GM23338 (cell line): ENCODE data around the gene CASK. TPM values are rescaled to one million over a fixed set of nuclear protein-coding genes. Genes with fewer than 3 reads are reported as not detected.

Source experiments
- ATAC-seq: fragments of 200-7000 bp; cut with Tn5 transposase; 3 replicates; pipeline ENCODE4 v1.9.1; 2020
- DNase-seq: peaks from one replicate; pipeline ENCODE4 v3.0.0-alpha.2; 2015; ENCODE audit warnings: low spot score
- H2AFZ ChIP-seq: fragments of 200-600 bp; sonication (generic); 2 replicates; pipeline ENCODE4 v1.8.0; 2016; ENCODE audit warnings: antibody characterized with exemption, mild to moderate bottlenecking, moderate library complexity
- H3F3A ChIP-seq: fragments of 200-600 bp; sonication (generic); replicated peaks from 2 replicates; pipeline ENCODE4 v1.8.0; 2017; ENCODE audit warnings: antibody characterized with exemption, mixed run types, low read depth
- H3K27ac ChIP-seq: fragments of 200-600 bp; sonication (generic); 2 replicates; pipeline ENCODE4 v1.6.1; 2016; ENCODE audit warnings: low read depth
- H3K27me3 ChIP-seq: fragments of 200-600 bp; sonication (generic); 2 replicates; pipeline ENCODE4 v1.8.0; 2016; ENCODE audit warnings: mild to moderate bottlenecking, mixed run types, moderate library complexity; ENCODE audit not compliant: insufficient read depth
- H3K36me3 ChIP-seq: fragments of 200-600 bp; sonication (generic); 2 replicates; pipeline ENCODE4 v1.8.0; 2016; ENCODE audit warnings: mild to moderate bottlenecking; ENCODE audit not compliant: insufficient read depth
- H3K4me1 ChIP-seq: fragments of 200-600 bp; sonication (generic); 2 replicates; pipeline ENCODE4 v1.8.0; 2016; ENCODE audit warnings: mild to moderate bottlenecking, moderate library complexity; ENCODE audit not compliant: insufficient read depth
- H3K4me2 ChIP-seq: fragments of 200-600 bp; sonication (generic); 2 replicates; pipeline ENCODE4 v1.7.1; 2017; ENCODE audit warnings: mixed run types
- H3K4me3 ChIP-seq: fragments of 200-600 bp; sonication (generic); 2 replicates; pipeline ENCODE4 v1.6.1; 2016; ENCODE audit warnings: mixed run types
- H3K79me2 ChIP-seq: fragments of 200-600 bp; sonication (generic); replicated peaks from 2 replicates; pipeline ENCODE4 v1.8.0; 2017; ENCODE audit warnings: mild to moderate bottlenecking; ENCODE audit not compliant: insufficient read depth
- H3K9me2 ChIP-seq: fragments of 200-600 bp; sonication (generic); 2 replicates; pipeline ENCODE4 v1.8.0; 2017; ENCODE audit not compliant: insufficient read depth
- H4K20me1 ChIP-seq: fragments of 200-600 bp; sonication (generic); replicated peaks from 2 replicates; pipeline ENCODE4 v1.8.0; 2017; ENCODE audit warnings: mild to moderate bottlenecking; ENCODE audit not compliant: insufficient read depth
- H3K27ac Mint-ChIP-seq: 2 replicates; pipeline ENCODE4 v1.8.0; 2020; ENCODE audit warnings: inconsistent platforms, mild to moderate bottlenecking, moderate library complexity, mixed read lengths
- H3K27me3 Mint-ChIP-seq: 3 replicates; pipeline ENCODE4 v1.8.0; 2022; ENCODE audit warnings: low read depth, mild to moderate bottlenecking, moderate library complexity, mixed read lengths, inconsistent platforms; ENCODE audit not compliant: insufficient read depth, poor library complexity
- H3K36me3 Mint-ChIP-seq: 3 replicates; pipeline ENCODE4 v1.8.0; 2021; ENCODE audit warnings: low read depth, mild to moderate bottlenecking, inconsistent platforms, moderate library complexity, mixed read lengths
- H3K4me1 Mint-ChIP-seq: 3 replicates; pipeline ENCODE4 v1.8.0; 2020; ENCODE audit warnings: mild to moderate bottlenecking, inconsistent platforms, mixed read lengths
- H3K4me3 Mint-ChIP-seq: 3 replicates; pipeline ENCODE4 v1.8.0; 2021; ENCODE audit warnings: moderate library complexity, mild to moderate bottlenecking, inconsistent platforms, mixed read lengths
- H3K9me3 Mint-ChIP-seq: 3 replicates; pipeline ENCODE4 v1.8.0; 2020; ENCODE audit warnings: moderate library complexity, mild to moderate bottlenecking, inconsistent platforms, mixed read lengths
- CREB1 ChIP-seq: fragments of 250-450 bp; sonication (Bioruptor Pico); IDR thresholded peaks from 2 replicates; pipeline ENCODE4 v1.5.0; 2020; ENCODE audit warnings: low read depth, mild to moderate bottlenecking, moderate library complexity
- EZH2 ChIP-seq: fragments of 200-600 bp; sonication (generic); IDR thresholded peaks from one replicate; pipeline ENCODE4 v1.8.0; 2017; ENCODE audit warnings: antibody characterized with exemption, mild to moderate bottlenecking, low read depth; ENCODE audit not compliant: unreplicated experiment
- EZH2phosphoT487 ChIP-seq: fragments of 200-600 bp; sonication (generic); IDR thresholded peaks from one replicate; pipeline ENCODE4 v1.8.1; 2018; ENCODE audit warnings: antibody characterized with exemption; ENCODE audit not compliant: unreplicated experiment
- JUNB ChIP-seq: IDR thresholded peaks from one replicate; pipeline ENCODE4 v1.6.1; 2016; ENCODE audit warnings: antibody characterized with exemption; ENCODE audit not compliant: unreplicated experiment
- NANOG ChIP-seq: IDR thresholded peaks from 2 replicates; pipeline ENCODE4 v1.6.1; 2016; ENCODE audit warnings: antibody characterized with exemption, borderline replicate concordance
- POLR2AphosphoS5 ChIP-seq: IDR thresholded peaks from 2 replicates; pipeline ENCODE4 v1.6.1; 2016; ENCODE audit warnings: antibody characterized with exemption, low read depth
- STAT1 ChIP-seq: IDR thresholded peaks from one replicate; pipeline ENCODE4 v1.6.1; 2016; ENCODE audit warnings: antibody characterized with exemption; ENCODE audit not compliant: unreplicated experiment
- ZNF114 ChIP-seq: fragments of 250-450 bp; sonication (Bioruptor Pico); IDR thresholded peaks from 2 replicates; pipeline ENCODE4 v1.5.0; 2020; ENCODE audit warnings: mild to moderate bottlenecking, moderate library complexity
- ZNF331 ChIP-seq: fragments of 250-450 bp; sonication (Bioruptor Pico); IDR thresholded peaks from 2 replicates; pipeline ENCODE4 v1.5.0; 2020; ENCODE audit warnings: low read depth, mild to moderate bottlenecking, moderate library complexity
- polyA plus RNA-seq: library from polyadenylated mRNA; unstranded; fragments of >200 nt; fragmentation: Nextera tagmentation; extraction: Ambion mirVana; gene quantifications from 2 replicates; pipeline ENCODE4 v1.2.1, GENCODE V29; 2016
- total RNA-seq: library from RNA; depleted of rRNA; stranded (reverse); fragments of >200 nt; shearing (Covaris generic); gene quantifications from 2 replicates; pipeline ENCODE4 v1.2.3, GENCODE V29; 2014
- TF ChIP-seq, protein P1 (sequence below), 2 experiments: fragments of 200-600 bp in 1 of 2; sonication (generic) in 1 of 2; conservative IDR thresholded peaks; 2 replicates each; pipeline versions ENCODE4 v1.5.1 to v1.6.1; 2016 to 2017; ENCODE audit warnings: antibody characterized with exemption in 2 of 2, low read depth in 2 of 2, mild to moderate bottlenecking in 2 of 2, moderate library complexity in 1 of 2
- TF ChIP-seq, protein P2 (sequence below): IDR thresholded peaks from one replicate; pipeline ENCODE4 v1.6.1; 2018; ENCODE audit warnings: antibody characterized with exemption; ENCODE audit not compliant: unreplicated experiment
- TF ChIP-seq, protein P3 (sequence below): IDR thresholded peaks from 2 replicates; pipeline ENCODE4 v1.6.1; 2016; ENCODE audit warnings: antibody characterized with exemption

Gene CASK
- total and polyA plus RNA-seq, 2 experiments from 2014 or later, result 15.3 to 44.4 TPM

DNA sequence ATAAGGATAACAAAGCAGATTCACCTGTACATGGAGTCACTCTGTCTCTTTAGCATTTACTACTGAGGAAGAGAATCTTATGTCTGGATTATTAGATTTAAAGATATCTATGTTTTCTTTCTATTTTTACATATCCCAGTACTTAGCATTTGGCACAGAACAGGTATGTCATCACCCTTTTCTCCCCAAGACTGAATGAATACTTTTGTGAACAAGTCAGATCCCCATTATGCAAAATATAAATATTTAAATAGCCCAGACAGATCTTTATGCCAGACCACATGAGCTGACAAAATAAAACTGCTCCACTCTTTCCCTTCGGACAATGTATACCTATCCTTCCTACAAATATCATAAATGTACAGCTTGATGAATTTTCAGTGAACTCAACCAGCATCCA is 94.5 kb downstream of the CASK start:
- Histone ChIP-seq H3K9me2 (no peaks in the 10 kb centered on the region), H3K4me1 (no peaks in the 10 kb centered on the region), H3K79me2 (peaks cover 2% of the 10 kb centered on the region; the same call in 1 of the 2 replicates), H3F3A (no peaks in the 10 kb centered on the region), H3K27ac (no peak overlapping the region), H3K4me3 (no peak overlapping the region), H3K4me2 (no peak overlapping the region), H3K36me3 (no peaks in the 10 kb centered on the region), H2AFZ (no peak overlapping the region), H3K27me3 (no peaks in the 10 kb centered on the region), H4K20me1 (no peaks in the 10 kb centered on the region)
- no peak for TF ChIP-seq ZNF114 (CRISPR knock-in tag)
- TF ChIP-seq, protein P1, sequence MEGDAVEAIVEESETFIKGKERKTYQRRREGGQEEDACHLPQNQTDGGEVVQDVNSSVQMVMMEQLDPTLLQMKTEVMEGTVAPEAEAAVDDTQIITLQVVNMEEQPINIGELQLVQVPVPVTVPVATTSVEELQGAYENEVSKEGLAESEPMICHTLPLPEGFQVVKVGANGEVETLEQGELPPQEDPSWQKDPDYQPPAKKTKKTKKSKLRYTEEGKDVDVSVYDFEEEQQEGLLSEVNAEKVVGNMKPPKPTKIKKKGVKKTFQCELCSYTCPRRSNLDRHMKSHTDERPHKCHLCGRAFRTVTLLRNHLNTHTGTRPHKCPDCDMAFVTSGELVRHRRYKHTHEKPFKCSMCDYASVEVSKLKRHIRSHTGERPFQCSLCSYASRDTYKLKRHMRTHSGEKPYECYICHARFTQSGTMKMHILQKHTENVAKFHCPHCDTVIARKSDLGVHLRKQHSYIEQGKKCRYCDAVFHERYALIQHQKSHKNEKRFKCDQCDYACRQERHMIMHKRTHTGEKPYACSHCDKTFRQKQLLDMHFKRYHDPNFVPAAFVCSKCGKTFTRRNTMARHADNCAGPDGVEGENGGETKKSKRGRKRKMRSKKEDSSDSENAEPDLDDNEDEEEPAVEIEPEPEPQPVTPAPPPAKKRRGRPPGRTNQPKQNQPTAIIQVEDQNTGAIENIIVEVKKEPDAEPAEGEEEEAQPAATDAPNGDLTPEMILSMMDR (conservative IDR thresholded peaks at IDR 0.05; ENCODE audit: low read depth in 2 of 2), result no peak
- TF ChIP-seq ZNF331, result no peak
- no peak for TF ChIP-seq STAT1
- TF ChIP-seq, protein P2, sequence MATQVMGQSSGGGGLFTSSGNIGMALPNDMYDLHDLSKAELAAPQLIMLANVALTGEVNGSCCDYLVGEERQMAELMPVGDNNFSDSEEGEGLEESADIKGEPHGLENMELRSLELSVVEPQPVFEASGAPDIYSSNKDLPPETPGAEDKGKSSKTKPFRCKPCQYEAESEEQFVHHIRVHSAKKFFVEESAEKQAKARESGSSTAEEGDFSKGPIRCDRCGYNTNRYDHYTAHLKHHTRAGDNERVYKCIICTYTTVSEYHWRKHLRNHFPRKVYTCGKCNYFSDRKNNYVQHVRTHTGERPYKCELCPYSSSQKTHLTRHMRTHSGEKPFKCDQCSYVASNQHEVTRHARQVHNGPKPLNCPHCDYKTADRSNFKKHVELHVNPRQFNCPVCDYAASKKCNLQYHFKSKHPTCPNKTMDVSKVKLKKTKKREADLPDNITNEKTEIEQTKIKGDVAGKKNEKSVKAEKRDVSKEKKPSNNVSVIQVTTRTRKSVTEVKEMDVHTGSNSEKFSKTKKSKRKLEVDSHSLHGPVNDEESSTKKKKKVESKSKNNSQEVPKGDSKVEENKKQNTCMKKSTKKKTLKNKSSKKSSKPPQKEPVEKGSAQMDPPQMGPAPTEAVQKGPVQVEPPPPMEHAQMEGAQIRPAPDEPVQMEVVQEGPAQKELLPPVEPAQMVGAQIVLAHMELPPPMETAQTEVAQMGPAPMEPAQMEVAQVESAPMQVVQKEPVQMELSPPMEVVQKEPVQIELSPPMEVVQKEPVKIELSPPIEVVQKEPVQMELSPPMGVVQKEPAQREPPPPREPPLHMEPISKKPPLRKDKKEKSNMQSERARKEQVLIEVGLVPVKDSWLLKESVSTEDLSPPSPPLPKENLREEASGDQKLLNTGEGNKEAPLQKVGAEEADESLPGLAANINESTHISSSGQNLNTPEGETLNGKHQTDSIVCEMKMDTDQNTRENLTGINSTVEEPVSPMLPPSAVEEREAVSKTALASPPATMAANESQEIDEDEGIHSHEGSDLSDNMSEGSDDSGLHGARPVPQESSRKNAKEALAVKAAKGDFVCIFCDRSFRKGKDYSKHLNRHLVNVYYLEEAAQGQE, result no peak
- TF ChIP-seq, protein P3, sequence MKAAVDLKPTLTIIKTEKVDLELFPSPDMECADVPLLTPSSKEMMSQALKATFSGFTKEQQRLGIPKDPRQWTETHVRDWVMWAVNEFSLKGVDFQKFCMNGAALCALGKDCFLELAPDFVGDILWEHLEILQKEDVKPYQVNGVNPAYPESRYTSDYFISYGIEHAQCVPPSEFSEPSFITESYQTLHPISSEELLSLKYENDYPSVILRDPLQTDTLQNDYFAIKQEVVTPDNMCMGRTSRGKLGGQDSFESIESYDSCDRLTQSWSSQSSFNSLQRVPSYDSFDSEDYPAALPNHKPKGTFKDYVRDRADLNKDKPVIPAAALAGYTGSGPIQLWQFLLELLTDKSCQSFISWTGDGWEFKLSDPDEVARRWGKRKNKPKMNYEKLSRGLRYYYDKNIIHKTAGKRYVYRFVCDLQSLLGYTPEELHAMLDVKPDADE, result no peak
- TF ChIP-seq EZH2, result no peak
- TF ChIP-seq JUNB, result no peak
- TF ChIP-seq NANOG, result no peak
- no peak overlapping the region for H3K27ac Mint-ChIP-seq
- no peaks in the 10 kb centered on the region; the same call in 2 of the 3 replicates for H3K36me3 Mint-ChIP-seq
- DNase-seq (no peak), ATAC-seq (no peak)
- peaks cover 3% of the 10 kb centered on the region; the same call in 1 of the 3 replicates for H3K4me1 Mint-ChIP-seq
- no peaks in the 10 kb centered on the region for H3K27me3 Mint-ChIP-seq
- H3K4me3 Mint-ChIP-seq, result no peak overlapping the region
- H3K9me3 Mint-ChIP-seq, result no peaks in the 10 kb centered on the region; the same call in 2 of the 3 replicates

DNA sequence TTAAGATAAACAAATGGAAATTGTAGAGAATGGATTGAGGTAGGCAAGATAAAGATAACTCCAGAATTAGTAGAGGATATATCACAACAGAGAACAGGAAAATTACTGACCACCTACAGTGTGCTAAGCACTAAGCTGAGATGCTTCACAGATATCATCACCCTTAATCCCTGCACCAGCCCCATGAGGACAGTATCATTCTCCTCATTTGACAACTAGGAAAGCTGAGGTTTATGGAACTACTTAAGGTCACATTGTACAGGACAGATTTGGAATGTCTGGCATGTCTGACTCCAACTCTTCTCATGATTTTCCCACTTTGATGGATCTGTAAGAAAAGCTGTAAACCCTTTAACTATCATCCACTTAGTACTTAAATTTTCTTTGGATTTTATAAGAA is 95.5 kb downstream of the CASK start:
- no peak overlapping the region for H3K27ac Mint-ChIP-seq
- Histone ChIP-seq H2AFZ (no peak overlapping the region), H3K4me1 (no peaks in the 10 kb centered on the region), H3K4me3 (no peak overlapping the region), H3F3A (no peaks in the 10 kb centered on the region), H3K27ac (no peak overlapping the region), H3K27me3 (no peaks in the 10 kb centered on the region), H4K20me1 (no peaks in the 10 kb centered on the region), H3K36me3 (no peaks in the 10 kb centered on the region), H3K79me2 (peaks cover 4% of the 10 kb centered on the region; the same call in 1 of the 2 replicates), H3K4me2 (no peak overlapping the region), H3K9me2 (no peaks in the 10 kb centered on the region)
- TF ChIP-seq, protein P3, result no peak
- TF ChIP-seq EZH2phosphoT487 (no peak), CREB1 (no peak), STAT1 (no peak), JUNB (no peak), POLR2AphosphoS5 (no peak)
- TF ChIP-seq, protein P1 (conservative IDR thresholded peaks at IDR 0.05; ENCODE audit: low read depth in 2 of 2), result no peak
- H3K9me3 Mint-ChIP-seq, result no peaks in the 10 kb centered on the region; the same call in 2 of the 3 replicates
- H3K36me3 Mint-ChIP-seq, result no peaks in the 10 kb centered on the region; the same call in 2 of the 3 replicates
- H3K4me3 Mint-ChIP-seq, result no peak overlapping the region
- H3K4me1 Mint-ChIP-seq, result peaks cover 11% of the 10 kb centered on the region
- H3K27me3 Mint-ChIP-seq, result no peaks in the 10 kb centered on the region
- DNase-seq, result no peak
- no peak for ATAC-seq
